Measurements from ENCODE around the gene CCDC110. TPM values are rescaled to one million over a fixed set of nuclear protein-coding genes. Genes with fewer than 3 reads are reported as not detected.

Gene CCDC110
- total and polyA plus RNA-seq, 2 donors (not counting 3 experiments of a cell fraction or from before 2014, with no cell fraction given), result 0.25 to 0.71 TPM

DNA sequence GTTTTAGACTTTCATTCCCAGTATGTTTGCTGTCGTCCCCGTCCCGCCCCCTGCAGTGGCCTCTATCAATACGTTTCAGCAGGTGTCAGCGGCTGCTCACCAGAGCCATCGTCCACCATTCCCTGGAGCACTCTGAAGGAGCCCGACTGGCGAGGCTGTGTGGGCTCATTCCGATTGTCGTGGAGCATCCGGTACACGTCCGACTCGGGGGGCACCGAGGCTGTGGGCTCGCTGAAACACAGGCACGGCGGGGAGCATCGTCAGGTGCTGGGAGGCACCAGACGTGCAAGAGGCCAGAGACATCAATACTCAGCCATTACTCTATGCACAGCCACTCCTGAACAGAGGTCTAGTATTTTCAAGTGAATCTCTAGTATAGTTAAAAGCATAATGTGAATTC is 34.9 kb upstream of the CCDC110 start:
- no peak overlapping the region for H3K27ac ChIP-seq (ENCODE audit: insufficient read depth, low read depth, low read length)
- no peak overlapping the region for H3K4me2 ChIP-seq (ENCODE audit: insufficient read depth, low read length)
- intact Hi-C loops (cut with micrococcal nuclease), result no loop called here
- DNase-seq (ENCODE audit: low read depth, low spot score) (no peak), FAIRE-seq (no peak)
- dilution Hi-C loops (cut with MboI; ENCODE audit: extremely low pct_ligation_motif_present, low sequenced_read_pairs), result no loop called here
- no peaks in the 10 kb centered on the region for H3K27me3 ChIP-seq (ENCODE audit: control insufficient read depth in 2 of 2, insufficient read depth in 2 of 2, low read length in 2 of 2)
- BruUV-seq (replicated peaks), result no TSS peak
- no peak for TF ChIP-seq POLR2AphosphoS5 (IDR thresholded peaks at IDR 0.05; ENCODE audit: insufficient read depth, low read depth, low read length)
- TF ChIP-seq FOS (IDR thresholded peaks at IDR 0.05; ENCODE audit: borderline replicate concordance, insufficient read depth, low read length), result no peak
- TF ChIP-seq MYC (IDR thresholded peaks at IDR 0.05; ENCODE audit: low read depth, low read length), result no peak
- no peak overlapping the region for H3K9ac ChIP-seq (replicated peaks; ENCODE audit: extremely low read depth, insufficient read depth, low read length)
- no peaks in the 10 kb centered on the region for H3K9me1 ChIP-seq (replicated peaks; ENCODE audit: control insufficient read depth, extremely low read depth, insufficient read depth, low read length)
- POLR2A ChIA-PET, result no interaction called here
- no peaks in the 10 kb centered on the region for H3K9me3 ChIP-seq (replicated peaks; ENCODE audit: control insufficient read depth, insufficient read depth, low read length)
- no peaks in the 10 kb centered on the region for H3K4me1 ChIP-seq (ENCODE audit: control insufficient read depth, extremely low read depth, insufficient read depth, low read length)
- H3K36me3 ChIP-seq (ENCODE audit: control insufficient read depth in 2 of 2, extremely low read depth in 1 of 2, insufficient read depth in 2 of 2, low read length in 2 of 2), result no peaks in the 10 kb centered on the region
- no peak overlapping the region for H3K4me3 ChIP-seq (replicated peaks in 1 of 3; ENCODE audit: insufficient read depth in 1 of 3, low read depth in 1 of 3, low read length in 3 of 3)
- H3K79me2 ChIP-seq (ENCODE audit: control insufficient read depth, insufficient read depth, low read length), result no peaks in the 10 kb centered on the region
- H4K20me1 ChIP-seq (replicated peaks; ENCODE audit: control insufficient read depth, extremely low read depth, insufficient read depth, low read length), result no peaks in the 10 kb centered on the region
- no peak overlapping the region for H2AFZ ChIP-seq (ENCODE audit: low read depth, low read length)
- CTCF ChIA-PET, result no interaction called here

DNA sequence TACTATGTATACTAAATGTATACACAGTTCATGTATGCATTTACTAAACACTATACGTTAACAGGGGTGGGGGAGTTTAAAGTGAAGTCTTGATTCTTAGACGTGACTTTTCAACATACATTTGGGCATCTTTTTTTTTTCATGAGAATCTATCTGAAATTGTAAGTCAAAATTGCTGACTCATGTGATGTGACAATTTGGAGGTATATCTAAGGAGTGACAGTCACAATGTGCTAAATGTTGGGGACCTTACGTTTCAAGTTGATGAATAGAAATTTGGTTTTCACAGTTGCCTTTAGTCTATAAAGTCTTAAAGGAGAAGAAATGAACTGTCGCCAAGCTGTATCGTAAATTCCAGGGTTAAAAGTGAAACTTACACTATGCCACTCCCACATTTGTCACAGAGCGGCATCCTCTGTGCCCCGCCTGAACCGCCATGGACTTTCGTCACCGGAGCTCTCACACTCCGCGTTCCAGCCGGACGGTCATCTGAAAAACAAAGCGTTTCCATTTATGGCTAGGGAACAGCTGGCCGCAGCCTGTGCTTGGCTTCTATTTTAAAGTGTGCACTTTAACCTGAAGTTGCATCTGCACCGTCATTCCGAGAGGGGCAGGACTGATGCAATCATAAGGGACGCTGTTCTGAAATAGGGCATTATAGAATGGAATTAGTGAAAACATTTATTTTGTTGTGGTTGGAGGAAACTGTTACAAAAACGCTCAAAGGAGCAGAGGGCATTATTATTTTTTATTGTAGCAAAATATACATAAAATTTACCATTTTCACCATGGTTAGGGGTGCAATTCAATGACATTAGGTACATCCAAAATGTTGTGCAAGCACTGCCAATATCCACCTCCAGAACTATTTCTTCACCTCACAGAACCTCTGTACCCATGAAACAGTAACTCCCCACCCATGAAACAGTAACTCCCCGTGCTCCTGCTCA is 32.8 kb upstream of the CCDC110 start:
- peak overlapping the region; percentile 28 for H3K4me2 ChIP-seq (ENCODE audit: insufficient read depth, low read length)
- H3K4me1 ChIP-seq (ENCODE audit: control insufficient read depth, extremely low read depth, insufficient read depth, low read length), result no peaks in the 10 kb centered on the region
- H3K9ac ChIP-seq (replicated peaks; ENCODE audit: extremely low read depth, insufficient read depth, low read length), result no peak overlapping the region
- no TSS peak for BruUV-seq (replicated peaks)
- no peaks in the 10 kb centered on the region for H3K36me3 ChIP-seq (ENCODE audit: control insufficient read depth in 2 of 2, extremely low read depth in 1 of 2, insufficient read depth in 2 of 2, low read length in 2 of 2)
- no peaks in the 10 kb centered on the region for H4K20me1 ChIP-seq (replicated peaks; ENCODE audit: control insufficient read depth, extremely low read depth, insufficient read depth, low read length)
- no peak for DNase-seq (ENCODE audit: low read depth, low spot score)
- TF ChIP-seq, protein P1, sequence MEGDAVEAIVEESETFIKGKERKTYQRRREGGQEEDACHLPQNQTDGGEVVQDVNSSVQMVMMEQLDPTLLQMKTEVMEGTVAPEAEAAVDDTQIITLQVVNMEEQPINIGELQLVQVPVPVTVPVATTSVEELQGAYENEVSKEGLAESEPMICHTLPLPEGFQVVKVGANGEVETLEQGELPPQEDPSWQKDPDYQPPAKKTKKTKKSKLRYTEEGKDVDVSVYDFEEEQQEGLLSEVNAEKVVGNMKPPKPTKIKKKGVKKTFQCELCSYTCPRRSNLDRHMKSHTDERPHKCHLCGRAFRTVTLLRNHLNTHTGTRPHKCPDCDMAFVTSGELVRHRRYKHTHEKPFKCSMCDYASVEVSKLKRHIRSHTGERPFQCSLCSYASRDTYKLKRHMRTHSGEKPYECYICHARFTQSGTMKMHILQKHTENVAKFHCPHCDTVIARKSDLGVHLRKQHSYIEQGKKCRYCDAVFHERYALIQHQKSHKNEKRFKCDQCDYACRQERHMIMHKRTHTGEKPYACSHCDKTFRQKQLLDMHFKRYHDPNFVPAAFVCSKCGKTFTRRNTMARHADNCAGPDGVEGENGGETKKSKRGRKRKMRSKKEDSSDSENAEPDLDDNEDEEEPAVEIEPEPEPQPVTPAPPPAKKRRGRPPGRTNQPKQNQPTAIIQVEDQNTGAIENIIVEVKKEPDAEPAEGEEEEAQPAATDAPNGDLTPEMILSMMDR (IDR thresholded peaks at IDR 0.05; ENCODE audit: extremely low read depth in 1 of 2, insufficient read depth in 1 of 2, low read depth in 1 of 2, low read length in 2 of 2), result no peak
- no peak for TF ChIP-seq POLR2A (IDR thresholded peaks at IDR 0.05; ENCODE audit: low read depth, low read length)
- TF ChIP-seq GATA2 (IDR thresholded peaks at IDR 0.05; ENCODE audit: insufficient read depth, insufficient read length, low read depth, low read length), result no peak
- no peak for TF ChIP-seq FOS (IDR thresholded peaks at IDR 0.05; ENCODE audit: borderline replicate concordance, insufficient read depth, low read length)
- no peak for TF ChIP-seq EZH2 (IDR thresholded peaks at IDR 0.05; ENCODE audit: borderline replicate concordance, low read depth, low read length, severe bottlenecking)
- TF ChIP-seq, protein P2, sequence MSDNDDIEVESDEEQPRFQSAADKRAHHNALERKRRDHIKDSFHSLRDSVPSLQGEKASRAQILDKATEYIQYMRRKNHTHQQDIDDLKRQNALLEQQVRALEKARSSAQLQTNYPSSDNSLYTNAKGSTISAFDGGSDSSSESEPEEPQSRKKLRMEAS (IDR thresholded peaks at IDR 0.05; ENCODE audit: insufficient read depth, insufficient read length), result no peak
- no peak for TF ChIP-seq POLR2AphosphoS5 (IDR thresholded peaks at IDR 0.05; ENCODE audit: insufficient read depth, low read depth, low read length)
- no peak for TF ChIP-seq JUN (IDR thresholded peaks at IDR 0.05; ENCODE audit: borderline replicate concordance, insufficient read depth, insufficient read length, low read depth)
- H3K9me3 ChIP-seq (replicated peaks; ENCODE audit: control insufficient read depth, insufficient read depth, low read length), result no peaks in the 10 kb centered on the region
- H3K9me1 ChIP-seq (replicated peaks; ENCODE audit: control insufficient read depth, extremely low read depth, insufficient read depth, low read length), result no peaks in the 10 kb centered on the region
- no peaks in the 10 kb centered on the region for H3K79me2 ChIP-seq (ENCODE audit: control insufficient read depth, insufficient read depth, low read length)
- H3K27ac ChIP-seq (ENCODE audit: insufficient read depth, low read depth, low read length), result no peak overlapping the region
- intact Hi-C loops (cut with micrococcal nuclease) (no loop called here), dilution Hi-C loops (cut with MboI; ENCODE audit: extremely low pct_ligation_motif_present, low sequenced_read_pairs) (no loop called here)
- ChIA-PET POLR2A (interaction anchor here (0.6 kb wide), 1 partner anchor 12 kb away, joined by 3 read pairs; no protein-coding TSS in a partner anchor), CTCF (interaction anchor here (0.5 kb wide), 1 partner anchor 72 kb away, joined by 3 read pairs; no protein-coding TSS in a partner anchor)
- no peak for FAIRE-seq
- H3K27me3 ChIP-seq (ENCODE audit: control insufficient read depth in 2 of 2, insufficient read depth in 2 of 2, low read length in 2 of 2), result no peaks in the 10 kb centered on the region
- no peak overlapping the region for H3K4me3 ChIP-seq (replicated peaks in 1 of 3; ENCODE audit: insufficient read depth in 1 of 3, low read depth in 1 of 3, low read length in 3 of 3)
- H2AFZ ChIP-seq (ENCODE audit: low read depth, low read length), result no peak overlapping the region

Data from endothelial cell of umbilical vein (primary cell).